ENCODE measurements around the gene SPART. TPM values are rescaled to one million over a fixed set of nuclear protein-coding genes. Genes with fewer than 3 reads are reported as not detected.

SPART gene
- polyA plus RNA-seq, 1 donor (not counting 4 experiments of a cell fraction or from before 2014, with no cell fraction given): 35.5 TPM

DNA sequence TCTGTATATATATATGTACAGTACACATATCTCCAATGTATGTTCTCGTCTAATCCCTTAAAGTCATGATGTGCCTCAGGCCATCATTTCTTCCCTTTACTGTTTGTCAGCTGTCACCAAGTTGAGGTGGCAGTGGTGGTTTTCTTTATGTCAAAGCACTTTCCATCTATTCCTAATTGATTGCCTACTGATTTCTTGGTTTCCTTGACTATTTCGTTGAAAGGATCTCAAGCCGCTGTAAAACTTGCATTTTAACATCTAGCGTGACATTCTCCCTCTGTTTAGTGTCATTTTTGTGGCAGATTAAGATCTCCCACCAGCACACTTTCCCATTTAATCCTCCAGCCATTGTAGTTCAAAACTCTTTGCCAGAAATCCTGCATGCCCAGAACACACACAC lies 25.0 kb upstream of the SPART start:
- no peaks in the 10 kb centered on the region for H3K79me2 ChIP-seq (ENCODE audit: control insufficient read depth, insufficient read depth, low read length)
- no peaks in the 10 kb centered on the region for H3K9me1 ChIP-seq (ENCODE audit: control insufficient read depth, extremely low read depth, insufficient read depth, low read length)
- no peak overlapping the region for H3K27ac ChIP-seq (ENCODE audit: control insufficient read depth, insufficient read depth, low read length)
- dilution Hi-C loops (cut with MboI; ENCODE audit: extremely low pct_ligation_motif_present, low sequenced_read_pairs): no loop called here
- no peaks in the 10 kb centered on the region for H4K20me1 ChIP-seq (ENCODE audit: control insufficient read depth, extremely low read depth, insufficient read depth, low read length)
- TF ChIP-seq EZH2 (IDR thresholded peaks at IDR 0.05; ENCODE audit: low read length): no peak
- TF ChIP-seq, protein P1, sequence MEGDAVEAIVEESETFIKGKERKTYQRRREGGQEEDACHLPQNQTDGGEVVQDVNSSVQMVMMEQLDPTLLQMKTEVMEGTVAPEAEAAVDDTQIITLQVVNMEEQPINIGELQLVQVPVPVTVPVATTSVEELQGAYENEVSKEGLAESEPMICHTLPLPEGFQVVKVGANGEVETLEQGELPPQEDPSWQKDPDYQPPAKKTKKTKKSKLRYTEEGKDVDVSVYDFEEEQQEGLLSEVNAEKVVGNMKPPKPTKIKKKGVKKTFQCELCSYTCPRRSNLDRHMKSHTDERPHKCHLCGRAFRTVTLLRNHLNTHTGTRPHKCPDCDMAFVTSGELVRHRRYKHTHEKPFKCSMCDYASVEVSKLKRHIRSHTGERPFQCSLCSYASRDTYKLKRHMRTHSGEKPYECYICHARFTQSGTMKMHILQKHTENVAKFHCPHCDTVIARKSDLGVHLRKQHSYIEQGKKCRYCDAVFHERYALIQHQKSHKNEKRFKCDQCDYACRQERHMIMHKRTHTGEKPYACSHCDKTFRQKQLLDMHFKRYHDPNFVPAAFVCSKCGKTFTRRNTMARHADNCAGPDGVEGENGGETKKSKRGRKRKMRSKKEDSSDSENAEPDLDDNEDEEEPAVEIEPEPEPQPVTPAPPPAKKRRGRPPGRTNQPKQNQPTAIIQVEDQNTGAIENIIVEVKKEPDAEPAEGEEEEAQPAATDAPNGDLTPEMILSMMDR (optimal IDR thresholded peaks at IDR 0.05 in 1 of 3, IDR thresholded peaks at IDR 0.05 in 1 of 3, conservative IDR thresholded peaks at IDR 0.05 in 1 of 3; ENCODE audit: extremely low read depth in 1 of 3, insufficient read depth in 2 of 3, low read length in 3 of 3): no peak
- no peak overlapping the region for H2AFZ ChIP-seq (ENCODE audit: control insufficient read depth, low read length)
- H3K4me3 ChIP-seq (ENCODE audit: control insufficient read depth in 2 of 3, extremely low read depth in 1 of 3, insufficient read depth in 2 of 3, low read depth in 1 of 3, low read length in 3 of 3): no peak overlapping the region
- FAIRE-seq (no peak), DNase-seq (ENCODE audit: low read depth, low spot score) (no peak)
- H3K4me1 ChIP-seq (ENCODE audit: control insufficient read depth, extremely low read depth, insufficient read depth, low read length): no peaks in the 10 kb centered on the region
- no peaks in the 10 kb centered on the region for H3K9me3 ChIP-seq (ENCODE audit: control insufficient read depth, low read depth, low read length)
- H3K9ac ChIP-seq (ENCODE audit: control insufficient read depth, extremely low read depth, insufficient read depth, low read length): no peak overlapping the region
- no peaks in the 10 kb centered on the region for H3K36me3 ChIP-seq (ENCODE audit: control insufficient read depth in 2 of 2, extremely low read depth in 1 of 2, insufficient read depth in 2 of 2, low read length in 2 of 2)
- H3K27me3 ChIP-seq (ENCODE audit: control insufficient read depth, extremely low read depth, insufficient read depth, low read length): no peaks in the 10 kb centered on the region
- H3K4me2 ChIP-seq (ENCODE audit: control insufficient read depth, extremely low read depth, insufficient read depth, low read depth, low read length): no peak overlapping the region

DNA sequence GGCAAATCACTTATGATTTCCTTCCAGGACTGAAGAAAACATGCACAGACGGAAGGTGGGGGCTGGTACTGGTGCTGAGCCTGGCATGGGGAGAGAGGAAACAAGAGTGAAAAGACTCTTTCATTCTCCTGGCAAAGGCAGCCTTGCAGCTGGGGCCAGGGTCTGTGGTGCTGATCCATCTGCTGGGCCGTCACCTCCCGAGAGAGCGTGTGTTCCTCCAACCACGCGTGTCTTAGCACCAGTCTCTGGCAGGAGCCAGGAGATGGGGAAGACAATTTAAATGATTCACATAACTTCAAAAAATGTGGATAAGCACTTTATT lies 23.9 kb upstream of the SPART start:
- Histone ChIP-seq H2AFZ (ENCODE audit: control insufficient read depth, low read length) (no peak overlapping the region), H3K4me3 (ENCODE audit: control insufficient read depth in 2 of 3, extremely low read depth in 1 of 3, insufficient read depth in 2 of 3, low read depth in 1 of 3, low read length in 3 of 3) (no peak overlapping the region), H3K79me2 (ENCODE audit: control insufficient read depth, insufficient read depth, low read length) (no peaks in the 10 kb centered on the region), H3K4me2 (ENCODE audit: control insufficient read depth, extremely low read depth, insufficient read depth, low read depth, low read length) (no peak overlapping the region), H3K36me3 (ENCODE audit: control insufficient read depth in 2 of 2, extremely low read depth in 1 of 2, insufficient read depth in 2 of 2, low read length in 2 of 2) (no peaks in the 10 kb centered on the region), H3K27me3 (ENCODE audit: control insufficient read depth, extremely low read depth, insufficient read depth, low read length) (no peaks in the 10 kb centered on the region), H3K9me1 (ENCODE audit: control insufficient read depth, extremely low read depth, insufficient read depth, low read length) (no peaks in the 10 kb centered on the region), H3K27ac (ENCODE audit: control insufficient read depth, insufficient read depth, low read length) (no peak overlapping the region), H3K4me1 (ENCODE audit: control insufficient read depth, extremely low read depth, insufficient read depth, low read length) (no peaks in the 10 kb centered on the region), H3K9me3 (ENCODE audit: control insufficient read depth, low read depth, low read length) (no peaks in the 10 kb centered on the region), H3K9ac (ENCODE audit: control insufficient read depth, extremely low read depth, insufficient read depth, low read length) (no peak overlapping the region), H4K20me1 (ENCODE audit: control insufficient read depth, extremely low read depth, insufficient read depth, low read length) (no peaks in the 10 kb centered on the region)
- dilution Hi-C loops (cut with MboI; ENCODE audit: extremely low pct_ligation_motif_present, low sequenced_read_pairs): no loop called here
- DNase-seq (ENCODE audit: low read depth, low spot score) (no peak), FAIRE-seq (no peak)
- no peak for TF ChIP-seq EZH2 (IDR thresholded peaks at IDR 0.05; ENCODE audit: low read length)
- TF ChIP-seq, protein P1 (optimal IDR thresholded peaks at IDR 0.05 in 1 of 3, IDR thresholded peaks at IDR 0.05 in 1 of 3, conservative IDR thresholded peaks at IDR 0.05 in 1 of 3; ENCODE audit: extremely low read depth in 1 of 3, insufficient read depth in 2 of 3, low read length in 3 of 3): no peak
